ENCODE data around the gene PEA15. TPM values are rescaled to one million over a fixed set of nuclear protein-coding genes. Genes with fewer than 3 reads are reported as not detected.

The PEA15 gene
- total and polyA plus RNA-seq, 2 of the 8 experiments (the other 6 are each of a cell fraction or from before 2014, with no cell fraction given) = 71.3 to 75.1 TPM

GRCh38 chr1:160256396-160257046 is 51.3 kb downstream of the PEA15 start (continued):
- no peak for TF ChIP-seq CHD7 (IDR thresholded peaks at IDR 0.05; ENCODE audit: insufficient replicate concordance, low read length)
- TF ChIP-seq TAF7 (optimal IDR thresholded peaks at IDR 0.05; ENCODE audit: borderline replicate concordance, low read depth, low read length) = no peak
- TF ChIP-seq, protein P1, sequence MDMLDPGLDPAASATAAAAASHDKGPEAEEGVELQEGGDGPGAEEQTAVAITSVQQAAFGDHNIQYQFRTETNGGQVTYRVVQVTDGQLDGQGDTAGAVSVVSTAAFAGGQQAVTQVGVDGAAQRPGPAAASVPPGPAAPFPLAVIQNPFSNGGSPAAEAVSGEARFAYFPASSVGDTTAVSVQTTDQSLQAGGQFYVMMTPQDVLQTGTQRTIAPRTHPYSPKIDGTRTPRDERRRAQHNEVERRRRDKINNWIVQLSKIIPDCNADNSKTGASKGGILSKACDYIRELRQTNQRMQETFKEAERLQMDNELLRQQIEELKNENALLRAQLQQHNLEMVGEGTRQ (IDR thresholded peaks at IDR 0.05; ENCODE audit: low read length) = no peak
- no peak for TF ChIP-seq SIN3A (conservative IDR thresholded peaks at IDR 0.05 in 1 of 2, IDR thresholded peaks at IDR 0.05 in 1 of 2; ENCODE audit: low read depth in 1 of 2, low read length in 2 of 2)
- no peak for TF ChIP-seq POU5F1 (IDR thresholded peaks at IDR 0.05; ENCODE audit: low read depth, low read length)
- no peak for TF ChIP-seq BACH1 (IDR thresholded peaks at IDR 0.05; ENCODE audit: low read length)
- TF ChIP-seq BCL11A (IDR thresholded peaks at IDR 0.05; ENCODE audit: low read depth in 2 of 2, low read length in 2 of 2) = no peak
- no peak for TF ChIP-seq CTBP2 (IDR thresholded peaks at IDR 0.05; ENCODE audit: borderline replicate concordance, insufficient read depth, insufficient read length, low read length)
- TF ChIP-seq SAP30 (IDR thresholded peaks at IDR 0.05; ENCODE audit: insufficient read depth, insufficient replicate concordance, low read length) = no peak
